Stimulated activated CD8-positive, alpha-beta memory T cell treated with anti-CD3 and anti-CD28 coated beads, Interleukin-15, amount 100 ng/mL, for 24 hours (primary cell): ENCODE data around the gene BLVRB.
"Not testable (repeated sequence)": the region's sequence is repeated elsewhere in the genome, so short reads cannot be mapped to it uniquely, and the experiment has no call there.

Experiments used
- DNase-seq: peaks from one replicate; pipeline ENCODE4 v3.0.0-alpha.2; 2020; ENCODE audit warnings: low read depth

The BLVRB gene

DNA sequence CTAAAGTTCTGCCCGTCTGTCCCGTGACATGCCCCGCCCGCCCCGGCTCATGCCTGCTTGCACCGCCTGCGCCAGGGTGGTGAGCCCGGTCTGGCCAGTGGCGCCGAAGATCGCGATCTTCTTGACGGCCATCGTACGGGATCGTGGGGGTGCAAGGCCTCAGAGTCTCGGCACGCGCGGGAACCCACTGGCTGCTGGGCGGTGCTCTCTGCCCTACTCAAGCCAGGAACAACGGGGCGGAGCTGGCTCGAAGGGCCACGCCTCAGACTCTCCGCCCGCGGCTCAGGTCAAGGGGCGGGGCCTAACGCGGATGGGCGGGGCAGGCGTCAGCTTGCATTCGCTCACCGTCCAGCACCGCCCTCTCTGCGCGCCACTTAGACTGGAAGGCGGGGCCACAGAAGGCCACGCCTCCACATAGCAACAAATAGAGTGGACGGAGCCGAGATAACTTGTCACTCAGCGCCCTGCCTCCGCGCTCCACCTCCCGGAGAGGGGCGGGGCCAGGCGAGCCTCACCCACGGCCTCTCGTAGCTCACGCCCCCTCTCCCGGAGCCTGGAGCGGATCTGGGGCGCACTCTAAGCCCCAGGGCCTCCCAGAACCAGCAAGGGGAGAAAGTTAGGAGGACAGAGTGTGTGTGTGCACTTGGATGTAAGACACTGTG lies at the start of gene BLVRB:
BLVRB (minus strand) TSS at position 189 of the 662 bp plus-strand sequence; CDS start at position 132, 57 bp downstream.
- peak; percentile 99 for DNase-seq

DNA sequence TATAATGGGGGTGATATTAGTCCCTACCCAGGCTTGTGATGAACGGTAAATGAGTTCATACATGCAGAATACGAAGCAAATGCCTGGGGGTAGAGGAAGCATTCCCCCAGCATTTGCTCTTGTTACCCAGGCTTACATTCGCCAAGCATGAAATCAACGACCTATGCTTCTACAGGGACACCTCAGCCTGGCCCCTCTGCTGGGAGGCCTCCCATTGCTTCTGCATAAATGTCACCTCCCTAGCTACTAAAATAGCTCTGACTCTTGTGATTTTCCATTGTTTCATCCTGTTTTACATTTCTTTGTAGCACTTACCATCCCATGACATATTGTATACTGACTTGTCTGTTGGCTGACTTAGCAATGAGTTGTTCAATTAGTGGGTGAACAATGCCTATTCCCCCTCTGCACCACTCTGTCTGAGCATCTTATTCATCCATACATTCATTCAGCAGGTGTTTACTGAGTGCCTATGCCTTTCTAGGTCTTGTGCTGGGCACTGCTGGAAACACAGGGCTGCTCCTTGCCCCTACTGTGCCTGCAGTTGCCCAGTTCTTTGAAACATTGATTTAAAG lies 48.3 kb upstream of the BLVRB start:
- no peak for DNase-seq

GRCh38 chr19:40513345-40513678 lies 47.8 kb upstream of the BLVRB start:
- no peak for DNase-seq

GRCh38 chr19:40512473-40513344 lies 47.2 kb upstream of the BLVRB start:
- DNase-seq: no peak

- DNase-seq: no peak
Measured at GRCh38 chr19:40512110-40512472, 46.5 kb upstream of the BLVRB start.

GRCh38 chr19:40511487-40511886 lies 45.9 kb upstream of the BLVRB start:
- no peak for DNase-seq

- DNase-seq: no peak
Measured at GRCh38 chr19:40510526-40511115, 45.1 kb upstream of the BLVRB start.

- no peak for DNase-seq
Measured at GRCh38 chr19:40508739-40509260, 43.3 kb upstream of the BLVRB start.

DNA sequence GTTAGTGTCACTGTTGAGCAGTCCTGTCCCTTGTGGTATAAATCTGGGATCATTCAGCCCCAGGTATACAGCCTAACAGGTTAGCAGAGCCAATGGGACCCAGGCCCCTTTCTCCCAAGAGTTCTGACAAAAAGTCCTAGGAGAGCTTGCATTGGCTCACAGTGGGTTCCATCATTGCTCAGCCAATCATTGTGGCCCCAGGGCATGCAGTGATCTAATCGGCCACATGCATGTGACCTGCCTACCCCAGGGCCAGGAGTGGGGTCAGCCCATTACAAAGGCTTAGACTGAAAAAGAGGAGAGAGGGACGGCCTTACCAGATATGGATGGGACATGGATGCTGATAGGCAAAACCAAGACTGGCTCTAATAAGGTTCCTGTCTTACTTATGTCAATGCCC lies 42.3 kb upstream of the BLVRB start:
- DNase-seq: no peak

GRCh38 chr19:40506099-40506498 lies 40.6 kb upstream of the BLVRB start:
- DNase-seq: no peak

GRCh38 chr19:40503320-40503695 lies 37.8 kb upstream of the BLVRB start:
- DNase-seq: no peak

- DNase-seq: no peak
Measured at GRCh38 chr19:40502647-40503319, 37.2 kb upstream of the BLVRB start.

GRCh38 chr19:40502081-40502480 lies 36.5 kb upstream of the BLVRB start:
- no peak for DNase-seq

DNA sequence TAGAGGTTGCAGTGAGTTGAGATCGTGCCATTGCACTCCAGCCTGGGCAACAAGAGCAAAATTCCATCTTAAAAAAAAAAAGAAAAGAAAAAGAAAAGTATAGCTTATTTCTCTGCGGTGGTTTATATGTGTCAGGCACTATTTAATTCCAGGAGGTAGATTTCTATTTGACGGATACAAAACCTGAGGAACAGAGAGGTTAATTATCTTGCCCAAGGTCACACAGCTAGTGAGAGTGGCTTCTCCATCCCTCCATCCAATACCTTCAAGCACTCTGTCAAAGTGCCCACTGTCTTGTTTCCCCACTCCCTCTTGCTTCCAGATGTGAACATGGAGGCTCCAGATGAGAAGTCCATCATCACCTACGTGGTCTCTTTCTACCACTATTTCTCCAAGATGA lies 36.1 kb upstream of the BLVRB start:
- no peak for DNase-seq

- not testable (repeated sequence) for DNase-seq
Measured at GRCh38 chr19:40500678-40501530, 35.4 kb upstream of the BLVRB start.

DNA sequence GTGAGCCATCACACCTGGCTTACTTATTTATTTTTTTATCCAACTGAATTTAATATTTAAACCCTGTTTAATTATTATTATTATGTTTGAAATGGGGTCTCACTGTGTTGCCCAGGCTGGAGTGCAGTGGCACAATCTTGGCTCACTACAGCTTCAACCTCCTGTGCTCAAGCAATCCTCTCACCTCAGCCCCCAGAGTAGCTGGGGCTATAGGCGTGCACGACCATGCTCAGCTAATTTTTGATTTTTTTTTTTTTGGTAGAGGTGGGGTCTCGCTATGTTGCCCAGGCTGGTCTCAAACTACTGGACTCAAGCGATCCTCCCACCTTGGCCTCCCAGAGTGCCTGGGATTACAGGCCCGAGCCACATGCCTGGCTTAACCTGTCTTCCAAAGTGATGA lies 33.8 kb upstream of the BLVRB start:
- no peak for DNase-seq

GRCh38 chr19:40497214-40497613 lies 31.7 kb upstream of the BLVRB start:
- DNase-seq: no peak

GRCh38 chr19:40494191-40494838 lies 28.8 kb upstream of the BLVRB start:
- DNase-seq: no peak

- no peak for DNase-seq
Measured at GRCh38 chr19:40493778-40494177, 28.2 kb upstream of the BLVRB start.

DNA sequence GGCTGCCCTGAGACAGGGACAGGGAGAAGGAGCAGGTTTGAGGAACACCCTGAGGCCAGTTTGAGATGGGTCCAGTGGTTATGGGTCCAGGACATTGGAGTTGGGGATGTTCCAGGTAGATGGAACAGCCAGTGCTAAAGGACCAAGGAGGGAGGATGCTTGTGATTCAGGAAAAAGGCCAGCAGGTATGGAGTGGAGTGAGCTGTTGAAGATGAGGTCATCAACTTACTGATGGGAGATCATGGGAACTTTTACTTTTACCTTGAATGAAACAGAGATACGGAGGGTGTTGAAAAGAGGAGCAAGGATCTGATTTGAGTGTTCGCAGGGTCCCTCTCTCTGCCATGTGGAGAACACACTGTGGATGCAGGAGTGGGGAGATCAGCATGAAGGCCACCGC lies 26.7 kb upstream of the BLVRB start:
- DNase-seq: no peak

DNA sequence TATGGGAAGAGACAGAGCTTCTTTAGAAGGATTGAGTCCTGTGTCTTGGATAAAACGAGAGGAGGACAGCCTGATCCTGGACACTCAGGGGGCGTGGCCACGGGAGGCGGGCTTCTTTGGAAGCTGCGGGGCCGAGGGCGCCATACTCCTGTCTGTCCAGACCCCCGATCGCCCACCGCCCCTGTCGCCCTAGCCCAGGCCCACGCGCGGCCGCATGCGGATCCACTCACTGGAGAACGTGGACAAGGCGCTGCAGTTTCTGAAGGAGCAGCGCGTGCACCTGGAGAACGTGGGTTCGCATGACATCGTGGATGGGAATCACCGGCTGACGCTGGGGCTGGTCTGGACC lies 24.3 kb upstream of the BLVRB start:
- no peak for DNase-seq
